H7 (cell line): ENCODE measurements around the gene PPP1R12C. TPM values are rescaled to one million over a fixed set of nuclear protein-coding genes. Genes with fewer than 3 reads are reported as not detected.
A peak's percentile ranks its signal among the peaks of the same experiment; 100 is the strongest.

ENCODE experiments used
- DNase-seq: peaks from one replicate; pipeline ENCODE4 v3.0.0; 2012
- H3K27me3 ChIP-seq: 2 replicates; pipeline ENCODE4 v1.6.0; 2011; ENCODE audit warnings: mild to moderate bottlenecking, low read length; ENCODE audit not compliant: control insufficient read depth, insufficient read depth
- H3K36me3 ChIP-seq: replicated peaks from 2 replicates; pipeline ENCODE4 v1.5.1; 2011; ENCODE audit warnings: low read length; ENCODE audit not compliant: control insufficient read depth, insufficient read depth
- H3K4me3 ChIP-seq: 2 replicates; pipeline ENCODE4 v1.5.1; 2011; ENCODE audit warnings: low read depth, mild to moderate bottlenecking, control low read depth, low read length, moderate library complexity; ENCODE audit not compliant: insufficient read depth
- total RNA-seq: library from RNA; depleted of rRNA; stranded (reverse); fragments of >200 nt; shearing (Covaris generic); gene quantifications from 2 replicates; pipeline ENCODE4 v1.2.3, GENCODE V29; 2014; rRNA removed

PPP1R12C gene
- total RNA-seq, 1 experiment from 2014 or later: 66.4 TPM

DNA sequence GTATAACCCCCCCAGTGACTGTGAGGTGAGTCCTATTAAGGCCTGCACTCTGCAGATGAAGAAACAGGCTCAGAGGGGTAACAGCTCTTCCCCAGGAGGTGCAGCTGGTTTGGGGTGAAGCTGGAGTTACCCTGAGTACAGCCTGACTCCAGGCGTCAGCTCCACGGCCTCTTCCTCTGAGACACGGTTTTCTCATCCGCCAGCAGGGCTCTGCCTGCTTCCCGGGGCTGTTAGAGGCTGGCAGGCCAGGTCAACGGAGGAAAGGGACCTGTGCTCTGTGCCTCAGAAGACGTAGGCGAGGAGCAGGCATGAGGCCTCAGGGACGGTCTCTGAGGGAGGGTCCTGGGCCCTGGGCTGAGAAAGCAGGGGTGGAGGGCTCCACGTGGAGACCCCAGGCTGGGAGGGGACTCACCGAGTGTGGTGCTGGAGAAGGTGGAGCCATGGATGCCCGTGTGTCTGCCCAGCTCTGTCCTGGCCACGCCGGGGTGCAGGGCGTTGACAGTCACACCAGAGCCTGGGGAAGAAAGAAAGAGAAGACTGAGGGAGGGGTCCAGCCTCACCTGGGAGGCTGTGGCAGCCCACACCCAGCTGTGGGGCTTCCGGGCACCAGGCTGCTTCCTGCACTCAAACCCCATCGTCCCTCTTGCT is 70.3 kb downstream of the PPP1R12C start:
- Histone ChIP-seq H3K4me3 (no peak overlapping the region), H3K36me3 (peaks cover 19% of the 10 kb centered on the region), H3K27me3 (no peaks in the 10 kb centered on the region)
- DNase-seq: peak; percentile 26

DNA sequence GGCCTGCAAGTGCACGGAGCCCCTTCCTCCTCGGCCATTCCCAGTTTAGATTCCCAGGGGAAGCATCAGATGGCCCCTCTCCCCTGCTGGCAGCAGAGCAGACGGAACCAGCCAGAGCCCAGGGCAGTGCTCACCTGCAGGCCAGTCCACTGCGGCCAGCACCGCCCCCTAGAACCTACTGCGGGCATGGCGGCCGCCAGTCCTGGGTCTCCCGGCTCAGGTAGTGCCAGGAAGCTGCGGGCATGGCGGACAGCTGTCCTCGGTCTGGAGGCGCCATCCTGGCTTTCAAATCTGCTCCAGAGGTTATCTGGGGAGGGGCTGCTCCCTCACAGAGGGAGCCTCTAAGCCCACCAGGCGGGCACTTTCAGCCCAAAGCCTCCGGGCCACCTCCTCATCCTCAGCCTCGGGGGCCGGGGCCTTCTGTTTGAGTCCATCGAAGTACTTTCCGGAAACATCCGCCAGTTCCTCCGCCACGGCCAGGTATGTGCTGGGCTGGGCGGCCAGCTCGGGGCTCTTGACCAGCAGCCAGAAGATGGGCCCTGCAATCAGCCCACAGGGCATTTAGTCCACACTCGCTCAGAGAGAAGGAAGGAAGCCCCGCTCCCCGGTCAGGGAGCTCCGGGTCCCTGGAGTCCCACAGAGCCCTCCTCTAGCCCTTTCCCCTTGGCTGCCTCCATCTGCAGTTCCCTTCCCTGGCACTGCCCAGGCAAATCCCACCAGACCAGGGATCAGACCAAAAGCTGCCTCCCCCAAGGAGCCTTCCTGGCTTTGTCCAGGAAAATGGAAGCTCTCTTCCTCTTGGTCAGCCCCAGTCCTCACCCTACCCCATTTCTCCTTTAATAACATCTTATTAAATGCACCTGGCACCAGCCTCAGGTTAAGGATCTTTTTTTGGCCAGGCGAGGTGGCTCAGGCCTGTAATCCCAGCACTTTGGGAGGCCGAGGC is 72.4 kb downstream of the PPP1R12C start:
- peak; percentile 51 for DNase-seq
- Histone ChIP-seq H3K4me3 (no peak overlapping the region), H3K36me3 (peaks cover 17% of the 10 kb centered on the region), H3K27me3 (no peaks in the 10 kb centered on the region)

DNA sequence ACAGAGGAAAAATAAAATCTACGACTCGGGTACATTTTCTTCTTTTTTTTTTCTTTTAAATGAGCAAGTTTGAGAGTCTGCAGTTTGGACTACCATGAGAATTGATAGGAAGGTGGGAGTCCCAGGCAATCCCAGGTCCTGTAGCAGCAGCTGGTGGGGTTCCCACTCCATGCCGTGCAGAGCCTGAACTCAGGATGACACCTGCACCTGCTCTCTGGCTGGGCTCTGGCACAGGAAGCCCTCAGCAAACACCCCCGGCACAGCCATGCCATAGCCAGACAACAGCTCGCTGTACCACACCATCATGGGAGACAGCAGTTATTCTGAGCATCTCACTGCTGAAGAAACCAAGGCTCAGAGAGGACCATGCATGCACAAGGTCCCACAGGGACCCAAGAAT is 73.2 kb downstream of the PPP1R12C start:
- Histone ChIP-seq H3K4me3 (no peak overlapping the region), H3K27me3 (no peaks in the 10 kb centered on the region), H3K36me3 (peaks cover 17% of the 10 kb centered on the region)
- DNase-seq: no peak

DNA sequence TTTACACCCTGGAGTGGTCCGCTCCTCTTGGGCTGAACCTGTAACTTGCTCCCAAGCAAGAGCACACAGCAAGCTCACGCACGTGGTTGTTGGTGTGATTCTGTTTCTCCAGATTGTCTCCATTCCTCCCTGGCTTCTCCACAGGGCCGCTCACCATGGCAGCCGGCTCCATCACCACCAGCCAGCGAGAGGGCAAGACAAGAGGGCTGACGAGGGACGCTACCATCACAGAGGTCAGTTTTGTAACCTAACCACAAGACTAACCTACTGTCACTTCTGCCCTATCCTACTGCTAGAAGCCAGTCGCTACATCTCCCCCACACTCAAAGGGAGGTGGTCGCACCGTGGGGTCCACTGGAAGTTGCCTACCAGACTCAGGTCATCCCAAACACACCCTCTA is 74.7 kb downstream of the PPP1R12C start:
- H3K36me3 ChIP-seq: peaks cover 11% of the 10 kb centered on the region
- peak; percentile 10 for DNase-seq
- H3K27me3 ChIP-seq: no peaks in the 10 kb centered on the region
- no peak overlapping the region for H3K4me3 ChIP-seq

DNA sequence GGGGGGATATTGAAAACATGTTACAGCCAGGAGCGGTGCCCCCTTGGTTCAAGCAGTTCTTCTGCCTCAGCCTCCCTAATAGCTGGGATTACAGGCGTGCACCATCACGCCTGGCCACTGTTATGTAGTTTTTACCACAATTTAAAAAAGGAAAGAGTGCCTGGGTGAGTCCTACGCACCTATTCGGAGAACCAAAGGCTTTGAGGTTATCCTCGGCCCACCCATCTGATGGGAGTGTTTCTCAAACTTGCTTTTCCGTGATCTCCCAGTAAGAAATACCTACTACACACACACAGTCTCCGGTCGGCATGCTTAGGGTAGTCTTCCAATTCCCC is 75.1 kb downstream of the PPP1R12C start:
- no peak overlapping the region for H3K4me3 ChIP-seq
- peaks cover 11% of the 10 kb centered on the region for H3K36me3 ChIP-seq
- no peak for DNase-seq
- H3K27me3 ChIP-seq: no peaks in the 10 kb centered on the region

DNA sequence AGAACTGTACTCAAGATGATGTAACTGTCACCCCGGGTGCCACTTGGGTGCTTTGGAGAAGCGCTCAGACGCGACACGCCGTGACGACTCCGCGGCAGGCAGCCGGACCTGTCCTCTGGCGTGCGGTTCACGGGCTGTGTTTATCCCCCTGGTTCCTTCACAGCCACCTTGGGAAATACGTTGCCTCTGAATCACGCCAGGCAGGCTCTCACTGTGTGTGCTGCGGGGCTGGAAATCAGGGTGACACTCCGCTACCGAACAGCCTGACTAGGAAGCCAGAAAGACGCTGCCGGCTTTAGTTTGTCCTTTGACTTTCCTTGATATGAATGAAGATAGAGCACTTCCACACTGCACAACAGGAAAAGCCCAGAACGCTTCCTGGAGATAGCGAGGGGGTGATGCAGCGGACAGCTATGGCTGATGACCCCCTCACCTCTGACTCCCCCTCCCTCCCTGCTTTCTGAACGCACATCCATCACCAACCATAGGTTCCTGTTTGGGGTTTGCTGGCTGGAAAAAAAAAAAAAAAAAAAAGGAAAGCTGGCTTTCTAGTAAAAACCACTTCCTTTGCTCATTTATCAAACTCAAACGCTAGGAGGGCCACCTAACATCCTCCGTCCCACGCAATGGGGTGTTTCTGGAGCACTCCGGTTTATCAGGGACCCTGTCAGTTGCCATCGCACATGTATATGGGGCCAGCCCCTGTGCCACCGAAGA is 75.7 kb downstream of the PPP1R12C start:
- H3K36me3 ChIP-seq: peaks cover 8% of the 10 kb centered on the region
- DNase-seq: peak; percentile 19
- no peak overlapping the region for H3K4me3 ChIP-seq
- no peaks in the 10 kb centered on the region for H3K27me3 ChIP-seq

DNA sequence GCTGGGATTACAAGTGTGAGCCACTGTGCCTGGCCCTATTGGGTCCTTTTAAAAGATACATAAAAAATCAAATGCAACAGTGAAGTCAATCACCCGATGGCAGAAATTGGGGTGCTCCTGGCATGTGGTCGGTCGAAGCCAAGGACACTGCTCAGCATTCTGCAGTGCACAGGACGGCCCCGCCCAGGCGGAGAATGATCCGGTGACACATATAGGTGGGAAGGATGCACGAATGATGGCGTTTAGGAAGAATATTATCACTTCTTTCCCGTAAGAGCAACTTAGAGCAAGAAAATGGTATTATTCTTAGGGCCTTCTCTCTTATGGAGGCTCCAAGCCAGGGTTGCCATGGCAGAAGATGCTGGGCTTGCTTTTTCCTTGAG is 76.2 kb downstream of the PPP1R12C start:
- DNase-seq: peak; percentile 15
- peaks cover 7% of the 10 kb centered on the region for H3K36me3 ChIP-seq

More for the DNA sequence above, 76.2 kb downstream of the PPP1R12C start:
- no peak overlapping the region for H3K4me3 ChIP-seq
- no peaks in the 10 kb centered on the region for H3K27me3 ChIP-seq

Other genes starting within 250 kb of the PPP1R12C start
- not detected in 2 replicates for gene FCAR, start 243.4 kb downstream of the PPP1R12C start, total RNA-seq
- 1.8 and 12.6 TPM in 2 replicates for gene NCR1, start 211.5 kb downstream of the PPP1R12C start, total RNA-seq
- 1.9 and 3.2 TPM in 2 replicates for gene NLRP7, start 170.1 kb downstream of the PPP1R12C start, total RNA-seq
- 1.0 and 1.3 TPM in 2 replicates for gene NLRP2, start 151.3 kb downstream of the PPP1R12C start, total RNA-seq
- not detected in 2 replicates for gene GP6, start 79.4 kb downstream of the PPP1R12C start, total RNA-seq
- gene RDH13, start 54.5 kb downstream of the PPP1R12C start, total RNA-seq: 21.2 and 24.4 TPM in 2 replicates
- gene EPS8L1, start 41.8 kb downstream of the PPP1R12C start, total RNA-seq: 20.0 and 22.9 TPM in 2 replicates
- gene TNNT1, start 31.6 kb upstream of the PPP1R12C start, total RNA-seq: 33.8 and 44.8 TPM in 2 replicates
- 6.5 and 11.6 TPM in 2 replicates for gene TNNI3, start 40.1 kb upstream of the PPP1R12C start, total RNA-seq
- 0.15 and 2.2 TPM in 2 replicates for gene DNAAF3, start 49.0 kb upstream of the PPP1R12C start, total RNA-seq
- 0.26 and 0.31 TPM in 2 replicates for gene SYT5, start 62.7 kb upstream of the PPP1R12C start, total RNA-seq
- gene PTPRH, start 91.9 kb upstream of the PPP1R12C start, total RNA-seq: 0.41 and 2.3 TPM in 2 replicates
- gene TMEM86B, start 111.1 kb upstream of the PPP1R12C start, total RNA-seq: 1.2 and 1.7 TPM in 2 replicates
- 51.7 and 53.1 TPM in 2 replicates for gene PPP6R1, start 141.4 kb upstream of the PPP1R12C start, total RNA-seq
- gene HSPBP1, start 162.5 kb upstream of the PPP1R12C start, total RNA-seq: 54.4 and 92.3 TPM in 2 replicates
- gene BRSK1, start 166.4 kb upstream of the PPP1R12C start, total RNA-seq: 20.3 and 31.3 TPM in 2 replicates
- gene TMEM150B, start 207.7 kb upstream of the PPP1R12C start, total RNA-seq: 0.24 TPM in 1 of 2 replicates, not detected in the other
- gene KMT5C, start 222.2 kb upstream of the PPP1R12C start, total RNA-seq: 36.1 and 58.9 TPM in 2 replicates
- 0.17 and 0.30 TPM in 2 replicates for gene COX6B2, start 237.1 kb upstream of the PPP1R12C start, total RNA-seq
- not detected in 2 replicates for gene GARIN5B, start 245.6 kb upstream of the PPP1R12C start, total RNA-seq